Ammon's horn (tissue), 1 donor: ENCODE data around the gene LHFPL6.

Source experiments
- DNase-seq: peaks from one replicate; pipeline ENCODE4 v3.0.0-alpha.2; 2016; ENCODE audit warnings: low spot score

The LHFPL6 gene

GRCh38 chr13:39462906-39463305 lies 140.1 kb downstream of the LHFPL6 start:
- DNase-seq: no peak

GRCh38 chr13:39462428-39462827 lies 140.6 kb downstream of the LHFPL6 start:
- no peak for DNase-seq

- no peak for DNase-seq
These were observed 141.2 kb downstream of the LHFPL6 start for GRCh38 chr13:39461685-39462266.

DNA sequence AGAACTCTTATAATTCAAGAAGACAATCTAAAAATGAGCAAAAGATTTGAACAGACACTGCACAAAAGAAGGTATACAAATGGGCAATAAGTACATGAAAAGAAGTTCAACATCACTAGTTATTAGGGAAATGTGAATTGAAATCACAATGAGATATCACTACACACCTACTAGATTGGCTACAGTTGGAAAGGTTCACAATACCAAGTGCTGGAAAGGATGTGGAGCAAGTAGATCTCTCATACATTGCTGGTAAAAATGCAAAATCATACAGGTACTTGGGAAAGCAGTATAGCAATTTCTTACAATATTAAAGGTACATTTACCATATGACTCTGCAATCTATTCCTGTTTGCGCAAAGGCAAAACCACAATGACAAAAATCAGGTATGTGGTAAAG lies 145.7 kb downstream of the LHFPL6 start:
- no peak for DNase-seq

DNA sequence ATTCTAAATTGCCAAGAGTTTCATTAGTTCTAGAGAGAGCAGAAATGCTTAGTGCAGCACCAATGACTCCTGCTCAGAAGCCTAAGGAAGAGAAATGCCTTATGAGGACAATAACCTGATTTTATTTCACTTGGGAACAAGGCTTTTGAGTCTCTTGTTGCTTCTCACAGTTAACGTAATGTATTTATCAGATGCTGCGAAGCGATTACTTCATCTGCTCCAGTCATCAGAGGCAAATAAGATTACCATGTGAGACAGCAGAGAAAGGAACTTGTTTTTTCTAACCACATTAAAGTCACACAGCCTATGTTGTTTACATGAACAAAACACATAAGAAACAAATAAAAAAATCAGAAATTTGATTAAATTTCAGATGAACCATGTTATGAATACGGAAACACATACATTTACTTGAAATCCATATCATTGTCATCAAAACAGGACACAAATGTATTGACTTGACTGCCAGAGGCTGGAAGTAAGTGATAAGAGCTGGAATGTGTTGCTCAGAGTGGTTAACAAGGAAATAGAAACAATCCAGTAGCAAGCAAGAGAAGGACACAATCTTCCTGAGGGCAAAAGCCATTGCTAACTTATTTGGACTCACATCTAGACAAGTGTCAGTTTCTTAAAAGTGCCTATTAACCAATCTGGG lies 147.3 kb downstream of the LHFPL6 start:
- DNase-seq: no peak

DNA sequence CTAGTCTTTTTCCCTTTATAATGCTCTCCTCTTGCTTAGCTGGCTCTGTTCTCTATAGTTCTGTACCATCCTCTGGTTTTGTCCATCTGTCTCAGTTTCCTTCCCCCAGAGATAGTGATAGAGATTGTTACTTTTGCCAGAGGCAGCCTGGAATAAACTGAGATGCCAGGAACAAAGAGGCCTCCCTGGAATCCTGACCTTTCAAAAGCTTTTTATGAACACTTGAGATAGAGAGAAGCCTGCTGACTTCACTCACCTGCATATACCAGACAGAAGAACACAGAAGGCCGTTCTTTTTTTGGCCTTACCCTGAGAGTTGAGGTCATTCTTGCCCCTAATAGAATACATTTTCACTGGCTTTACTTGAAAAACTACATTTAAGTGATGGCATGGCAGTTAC lies 150.2 kb downstream of the LHFPL6 start:
- DNase-seq: no peak

GRCh38 chr13:39452417-39452816 lies 150.6 kb downstream of the LHFPL6 start:
- peak; percentile 11 for DNase-seq

DNA sequence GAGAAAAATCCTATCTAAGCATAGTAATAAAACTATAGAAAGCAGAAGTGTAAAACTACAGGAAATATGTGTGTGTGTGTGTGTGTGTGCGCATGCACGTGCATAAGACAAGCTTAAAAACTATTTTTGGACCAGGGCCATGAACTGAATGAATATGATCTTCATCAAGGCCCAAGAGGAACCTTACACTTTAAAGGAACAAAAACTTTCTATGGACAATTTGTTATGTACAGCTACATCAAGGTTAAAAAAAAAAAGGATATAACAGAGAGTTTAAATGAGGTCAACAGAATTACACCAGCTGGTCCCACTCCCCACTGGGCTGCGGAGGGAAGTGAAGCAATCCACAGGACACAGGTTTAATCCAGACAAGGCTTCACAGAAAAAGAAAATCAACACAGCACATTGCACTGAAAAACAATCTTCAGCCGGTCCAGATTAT lies 151.1 kb downstream of the LHFPL6 start:
- no peak for DNase-seq

- DNase-seq: peak; percentile 19
These were observed 151.7 kb downstream of the LHFPL6 start for GRCh38 chr13:39451301-39451700.

DNA sequence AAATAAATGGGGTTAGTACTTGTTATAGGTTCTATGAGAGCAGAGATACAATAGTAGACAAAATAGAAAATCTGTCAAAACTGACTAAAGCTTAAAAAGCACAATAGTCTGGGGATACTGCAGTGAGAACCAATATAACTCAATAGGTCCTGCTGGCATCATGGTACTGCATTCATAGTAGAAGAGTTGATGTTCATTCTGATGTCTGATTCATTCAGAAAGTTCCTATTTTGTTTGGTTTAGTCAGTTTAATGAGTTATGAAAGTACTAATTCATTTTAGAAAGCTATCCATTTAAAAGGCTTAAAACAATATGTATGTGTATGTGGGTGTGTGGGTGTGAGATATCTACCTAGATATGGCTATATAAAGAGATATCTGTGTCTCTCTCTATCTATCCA lies 152.8 kb downstream of the LHFPL6 start:
- no peak for DNase-seq

GRCh38 chr13:39448834-39449233 lies 154.2 kb downstream of the LHFPL6 start:
- DNase-seq: peak; percentile 61

DNA sequence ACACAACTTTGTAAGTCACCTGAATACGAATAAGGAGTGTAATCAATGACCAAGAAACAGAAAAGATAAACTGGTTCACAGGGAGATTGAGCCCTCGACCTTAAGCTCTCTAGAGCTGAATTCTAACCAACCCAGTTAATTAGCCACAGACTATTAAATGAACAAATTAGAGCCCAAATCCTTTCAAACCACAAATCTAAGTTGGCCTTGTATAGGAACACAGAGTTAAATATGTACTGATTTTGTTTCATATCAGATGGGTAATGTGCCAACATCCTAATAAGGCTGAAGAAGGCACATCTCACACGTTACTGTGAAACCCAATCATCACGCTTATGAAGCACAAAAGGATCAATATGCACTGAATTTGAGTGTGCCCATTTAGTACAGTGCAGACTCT lies 156.1 kb downstream of the LHFPL6 start:
- DNase-seq: no peak

DNA sequence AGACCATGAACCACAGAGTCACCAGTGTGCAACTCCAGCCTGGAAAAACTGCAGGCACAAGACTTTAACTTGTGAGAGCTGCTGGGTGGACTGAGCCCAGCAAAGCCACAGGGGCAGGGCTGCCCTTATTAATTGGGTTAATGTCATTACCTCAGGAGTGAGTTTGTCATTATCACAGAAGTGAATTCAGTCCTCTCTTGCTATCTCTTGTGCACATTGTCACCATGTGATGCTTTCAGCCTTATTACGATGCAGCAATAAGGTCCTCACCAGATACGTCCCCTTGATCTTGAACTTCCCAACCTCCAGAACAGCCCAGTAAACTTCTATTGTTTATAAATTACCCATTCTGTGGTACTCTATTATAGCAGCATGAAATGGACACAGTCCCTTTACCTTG lies 158.1 kb downstream of the LHFPL6 start:
- DNase-seq: no peak

- DNase-seq: no peak
These were observed 169.3 kb downstream of the LHFPL6 start for GRCh38 chr13:39433651-39434050.

- no peak for DNase-seq
These were observed 170.8 kb downstream of the LHFPL6 start for GRCh38 chr13:39432196-39432595.

DNA sequence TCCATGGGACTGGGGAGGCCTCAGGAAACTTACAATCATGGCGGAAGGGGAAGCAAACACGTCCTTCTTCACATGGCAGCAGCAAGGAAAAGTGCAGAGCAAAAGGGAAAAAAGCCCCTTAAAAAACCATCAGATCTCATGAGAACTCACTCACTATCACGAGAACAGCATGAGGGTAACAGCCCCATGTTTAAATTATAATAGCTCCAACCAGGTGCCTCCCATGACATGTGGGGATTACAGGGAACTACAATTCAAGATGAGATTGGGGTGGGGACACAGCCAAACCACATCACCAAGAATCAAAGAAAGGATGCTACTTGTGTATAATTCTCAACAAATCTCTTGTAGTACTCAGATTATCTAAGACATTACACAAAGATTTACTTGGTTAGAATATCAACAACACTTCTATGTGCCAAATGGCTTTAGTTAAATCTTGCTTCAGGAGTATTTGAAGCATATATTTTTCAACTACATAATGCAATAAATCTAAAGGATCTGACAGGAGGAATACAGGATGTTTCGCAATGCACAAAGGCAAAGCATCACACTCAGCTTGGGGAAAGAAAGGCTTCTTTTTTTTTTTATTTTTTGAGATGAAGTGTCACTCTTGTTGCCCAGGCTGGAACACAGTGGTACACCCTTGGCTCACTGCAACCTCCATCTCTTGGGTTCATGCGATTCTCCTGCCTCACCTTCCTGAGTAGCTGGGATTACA lies 180.0 kb downstream of the LHFPL6 start:
- DNase-seq: no peak

DNA sequence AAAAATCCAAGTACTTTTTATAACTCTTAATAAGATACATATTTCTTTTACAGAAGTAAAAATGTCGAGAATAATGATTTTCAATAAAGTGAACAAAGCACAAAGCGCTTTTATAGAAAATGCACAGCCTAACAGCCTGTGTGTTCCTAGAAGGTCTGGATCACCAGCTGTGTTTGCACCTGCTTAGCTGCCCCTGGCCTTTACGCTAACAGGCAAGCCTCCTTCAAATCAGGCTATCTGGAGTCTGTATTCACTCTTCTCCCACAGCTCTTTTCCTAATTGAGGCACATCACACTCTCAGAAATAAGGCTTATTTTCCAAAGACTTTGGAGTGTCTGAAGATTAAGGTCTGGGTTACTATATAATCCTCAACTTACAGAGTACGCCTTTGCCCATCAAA lies 183.1 kb downstream of the LHFPL6 start:
- no peak for DNase-seq

GRCh38 chr13:39419068-39419467 lies 183.9 kb downstream of the LHFPL6 start:
- no peak for DNase-seq

- no peak for DNase-seq
These were observed 184.6 kb downstream of the LHFPL6 start for GRCh38 chr13:39418424-39418823.

DNA sequence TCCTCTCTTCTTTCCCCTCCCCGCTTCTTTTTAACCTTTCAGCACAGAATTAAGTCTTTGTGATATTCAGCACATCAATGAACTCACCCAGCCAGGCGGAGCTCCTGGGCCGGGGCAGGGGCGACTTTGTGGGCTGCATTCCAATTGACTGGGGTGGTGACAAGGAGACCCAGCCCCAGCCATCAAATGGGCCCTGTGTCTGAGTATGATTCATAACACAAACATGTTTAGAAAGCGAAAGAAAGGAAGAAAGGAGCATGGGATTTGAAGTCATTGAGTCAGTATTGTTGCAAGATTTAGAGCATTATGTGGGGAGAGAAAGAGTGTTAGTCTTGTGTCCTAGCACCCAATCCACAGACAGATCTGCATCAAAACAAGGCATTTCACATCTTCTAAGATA lies 185.3 kb downstream of the LHFPL6 start:
- DNase-seq: no peak

DNA sequence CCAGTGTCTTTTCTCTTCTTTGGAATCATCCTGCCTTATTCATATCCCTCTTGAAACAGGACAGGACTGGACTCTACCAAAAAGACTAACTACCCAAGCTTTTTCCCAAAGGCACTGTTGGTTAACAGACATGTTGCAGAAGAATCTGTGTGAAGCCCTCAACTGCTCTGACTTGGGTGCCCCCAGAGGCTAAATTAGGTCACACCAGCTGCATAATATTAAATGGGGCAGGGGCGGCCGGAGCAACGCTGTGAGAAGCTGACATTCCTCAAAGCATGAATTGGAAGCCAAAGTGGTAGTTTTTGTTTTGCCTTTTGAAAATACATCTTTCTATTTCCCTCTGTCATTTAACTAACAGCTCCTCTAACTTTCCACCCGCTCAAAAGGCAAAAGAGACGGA lies 185.9 kb downstream of the LHFPL6 start:
- peak; percentile 44 for DNase-seq

- DNase-seq: peak; percentile 59
These were observed 187.8 kb downstream of the LHFPL6 start for GRCh38 chr13:39415008-39415802.

DNA sequence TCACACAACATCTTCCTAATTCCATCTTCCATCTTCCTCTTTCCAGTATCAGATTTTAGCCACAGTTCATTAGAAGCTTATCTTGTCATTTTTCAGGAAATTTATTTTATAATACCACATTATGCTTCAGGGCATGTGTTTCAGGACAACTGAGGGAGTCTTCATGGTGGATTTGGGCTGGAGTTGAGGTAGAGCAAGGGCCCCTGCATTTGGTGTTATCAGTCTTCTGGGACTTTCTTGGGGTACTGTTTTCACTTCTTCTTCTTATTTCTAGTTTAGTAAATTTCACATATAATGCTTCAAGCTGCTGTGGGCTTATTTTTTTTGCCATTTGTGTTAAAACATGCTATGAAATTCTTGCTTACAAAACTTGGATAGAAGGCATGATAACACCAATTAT lies 188.7 kb downstream of the LHFPL6 start:
- DNase-seq: no peak
